H1 (cell line): Measurements from ENCODE around the gene TRIM44. TPM values are rescaled to one million over a fixed set of nuclear protein-coding genes. Genes with fewer than 3 reads are reported as not detected.

ENCODE experiments used
- CHD2 ChIP-seq: IDR thresholded peaks from 2 replicates; pipeline ENCODE4 v1.6.1; 2012; ENCODE audit warnings: low read length, improper control_type of control experiment
- SIN3A ChIP-seq, 2 experiments: IDR thresholded peaks in 1 of 2; conservative IDR thresholded peaks in 1 of 2; 2 replicates each; pipeline ENCODE4 v1.6.1; 2011 to 2012; ENCODE audit warnings: low read length in 2 of 2, improper control_type of control experiment in 1 of 2, low read depth in 1 of 2, mild to moderate bottlenecking in 1 of 2
- SRF ChIP-seq: IDR thresholded peaks from 2 replicates; pipeline ENCODE4 v1.6.1; 2011; ENCODE audit warnings: mild to moderate bottlenecking, low read depth, low read length, moderate library complexity
- polyA plus RNA-seq, 7 experiments: library from polyadenylated mRNA; depleted of rRNA in 3 of 7; stranded (reverse) in 5 of 7; unstranded in 2 of 7; fragments of >200 nt in 5 of 7; fragments of 200-250 nt in 2 of 7; gene quantifications; 1 replicate in 5 of 7; 2 replicates in 1 of 7; 4 replicates in 1 of 7; pipeline versions ENCODE4 v1.2.1 to v1.2.3, GENCODE V29; 2011 to 2013; ENCODE audit warnings: missing spikeins in 2 of 7, mixed read lengths in 2 of 7
- total RNA-seq: library from RNA; stranded (reverse); fragmentation: NEBNext Ultra II Directional; extraction: Animal tissue kit (Norgen Biotek cat#: 25700); gene quantifications from 2 replicates; pipeline ENCODE4 v1.2.1, GENCODE V29; 2021
- TF ChIP-seq, protein P1 (sequence below): IDR thresholded peaks from 2 replicates; pipeline ENCODE4 v1.6.1; 2012; ENCODE audit warnings: low read length, inconsistent platforms
- TF ChIP-seq, protein P2 (sequence below): IDR thresholded peaks from 2 replicates; pipeline ENCODE4 v1.6.1; 2011; ENCODE audit warnings: low read length, improper control_type of control experiment

Gene TRIM44
- total and polyA plus RNA-seq, 2 of the 8 experiments (the other 6 are each of a cell fraction or from before 2014, with no cell fraction given), result 13.9 to 34.4 TPM

DNA sequence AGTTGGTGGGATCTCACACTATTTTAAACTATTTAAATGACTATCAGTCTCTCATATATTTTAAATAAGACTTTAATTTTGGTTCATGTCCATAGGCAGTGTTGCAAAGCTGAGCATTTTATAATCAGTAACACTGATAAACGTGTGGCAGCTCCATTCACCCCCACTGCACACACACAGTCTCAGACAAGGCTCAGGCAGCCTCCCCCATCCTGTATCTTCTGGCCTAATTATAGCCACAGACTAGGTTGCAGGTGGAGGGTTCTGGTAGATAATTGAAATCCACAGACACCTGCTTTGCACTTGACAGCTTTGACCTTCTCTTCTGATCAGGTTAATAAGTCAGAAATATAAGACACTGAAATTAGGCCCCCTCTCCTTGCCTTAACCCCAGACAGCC, 162.8 kb downstream of the TRIM44 start (continued):
- TF ChIP-seq, protein P1, sequence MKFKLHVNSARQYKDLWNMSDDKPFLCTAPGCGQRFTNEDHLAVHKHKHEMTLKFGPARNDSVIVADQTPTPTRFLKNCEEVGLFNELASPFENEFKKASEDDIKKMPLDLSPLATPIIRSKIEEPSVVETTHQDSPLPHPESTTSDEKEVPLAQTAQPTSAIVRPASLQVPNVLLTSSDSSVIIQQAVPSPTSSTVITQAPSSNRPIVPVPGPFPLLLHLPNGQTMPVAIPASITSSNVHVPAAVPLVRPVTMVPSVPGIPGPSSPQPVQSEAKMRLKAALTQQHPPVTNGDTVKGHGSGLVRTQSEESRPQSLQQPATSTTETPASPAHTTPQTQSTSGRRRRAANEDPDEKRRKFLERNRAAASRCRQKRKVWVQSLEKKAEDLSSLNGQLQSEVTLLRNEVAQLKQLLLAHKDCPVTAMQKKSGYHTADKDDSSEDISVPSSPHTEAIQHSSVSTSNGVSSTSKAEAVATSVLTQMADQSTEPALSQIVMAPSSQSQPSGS, result no peak
- TF ChIP-seq, protein P2, sequence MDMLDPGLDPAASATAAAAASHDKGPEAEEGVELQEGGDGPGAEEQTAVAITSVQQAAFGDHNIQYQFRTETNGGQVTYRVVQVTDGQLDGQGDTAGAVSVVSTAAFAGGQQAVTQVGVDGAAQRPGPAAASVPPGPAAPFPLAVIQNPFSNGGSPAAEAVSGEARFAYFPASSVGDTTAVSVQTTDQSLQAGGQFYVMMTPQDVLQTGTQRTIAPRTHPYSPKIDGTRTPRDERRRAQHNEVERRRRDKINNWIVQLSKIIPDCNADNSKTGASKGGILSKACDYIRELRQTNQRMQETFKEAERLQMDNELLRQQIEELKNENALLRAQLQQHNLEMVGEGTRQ, result no peak
- TF ChIP-seq CHD2, result no peak
- TF ChIP-seq SIN3A (conservative IDR thresholded peaks at IDR 0.05 in 1 of 2, IDR thresholded peaks at IDR 0.05 in 1 of 2; ENCODE audit: low read depth in 1 of 2, low read length in 2 of 2), result no peak
- no peak for TF ChIP-seq SRF
